Osteoblast (primary cell): Measurements from ENCODE around the gene PSD2. TPM values are rescaled to one million over a fixed set of nuclear protein-coding genes. Genes with fewer than 3 reads are reported as not detected.
A peak's percentile ranks its signal among the peaks of the same experiment; 100 is the strongest.

Source experiments
- DNase-seq: peaks from one replicate; pipeline ENCODE4 v3.0.0; 2011; ENCODE audit warnings: low spot score, mixed read lengths; ENCODE audit not compliant: insufficient read length; ENCODE audit errors: missing footprints
- H2AFZ ChIP-seq: 2 replicates; pipeline ENCODE4 v1.6.0; 2011; ENCODE audit warnings: mild to moderate bottlenecking, low read length
- H3K27ac ChIP-seq: 2 replicates; pipeline ENCODE4 v1.5.1; 2011; ENCODE audit warnings: mild to moderate bottlenecking, low read depth, low read length, moderate library complexity
- H3K27me3 ChIP-seq: 2 replicates; pipeline ENCODE4 v1.6.0; 2012; ENCODE audit warnings: mild to moderate bottlenecking, control low read depth, inconsistent platforms, low read length, moderate library complexity; ENCODE audit not compliant: insufficient read depth
- H3K36me3 ChIP-seq: 2 replicates; pipeline ENCODE4 v1.5.1; 2011; ENCODE audit warnings: mild to moderate bottlenecking, low read length, control low read depth, moderate library complexity; ENCODE audit not compliant: insufficient read depth
- H3K4me1 ChIP-seq: 2 replicates; pipeline ENCODE4 v1.5.1; 2011; ENCODE audit warnings: mild to moderate bottlenecking, low read length, control low read depth, moderate library complexity; ENCODE audit not compliant: insufficient read depth
- H3K4me2 ChIP-seq: 2 replicates; pipeline ENCODE4 v1.6.0; 2011; ENCODE audit warnings: mild to moderate bottlenecking, low read length; ENCODE audit not compliant: insufficient read depth
- H3K4me3 ChIP-seq: fragments of 200-600 bp; sonication (generic); 3 replicates; pipeline ENCODE4 v1.5.1; 2012; ENCODE audit warnings: mild to moderate bottlenecking, low read length, inconsistent platforms; ENCODE audit not compliant: insufficient read depth
- H3K79me2 ChIP-seq: 2 replicates; pipeline ENCODE4 v1.6.0; 2012; ENCODE audit warnings: mild to moderate bottlenecking, low read length, control low read depth, inconsistent platforms; ENCODE audit not compliant: insufficient read depth
- H3K9me3 ChIP-seq: 2 replicates; pipeline ENCODE4 v1.5.1; 2011; ENCODE audit warnings: low read depth, low read length, control low read depth
- H4K20me1 ChIP-seq: 2 replicates; pipeline ENCODE4 v1.6.0; 2012; ENCODE audit warnings: mild to moderate bottlenecking, low read length, control low read depth; ENCODE audit not compliant: insufficient read depth
- total RNA-seq: library from RNA; depleted of rRNA; stranded (reverse); fragments of >200 nt; gene quantifications from 2 replicates; pipeline ENCODE4 v1.2.3, GENCODE V29; 2012
- TF ChIP-seq, protein P1 (sequence below): IDR thresholded peaks from 2 replicates; pipeline ENCODE4 v1.5.1; 2011; ENCODE audit warnings: mild to moderate bottlenecking, low read depth, low read length, moderate library complexity; ENCODE audit errors: extremely low read depth

The PSD2 gene
- total RNA-seq, 1 donor = 0.36 TPM

DNA sequence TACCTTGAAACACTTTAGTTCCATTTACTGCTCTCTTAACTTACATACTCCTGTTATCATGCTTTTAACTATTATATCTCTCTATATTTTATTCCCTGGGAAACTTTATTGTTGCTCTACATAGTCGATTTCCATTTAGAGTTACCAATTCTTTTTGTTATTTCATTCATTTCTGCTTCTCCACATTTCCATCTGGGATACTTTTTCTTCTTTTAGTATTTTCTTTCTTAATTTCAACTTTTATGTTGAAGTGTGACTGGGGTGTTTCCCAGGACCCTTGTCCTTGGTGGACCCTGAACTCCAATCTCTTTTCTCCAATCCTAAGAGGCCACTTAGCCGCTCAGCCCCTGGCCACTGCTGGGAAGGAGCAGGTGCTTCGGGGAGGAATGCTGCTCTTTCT is 36.0 kb downstream of the PSD2 start:
- no peaks in the 10 kb centered on the region for H3K9me3 ChIP-seq
- no peaks in the 10 kb centered on the region for H3K79me2 ChIP-seq
- no peaks in the 10 kb centered on the region for H3K4me1 ChIP-seq
- H4K20me1 ChIP-seq = no peaks in the 10 kb centered on the region
- no peak for DNase-seq
- H3K36me3 ChIP-seq = no peaks in the 10 kb centered on the region
- no peak overlapping the region for H3K4me2 ChIP-seq
- no peak overlapping the region for H3K27ac ChIP-seq
- H2AFZ ChIP-seq = no peak overlapping the region
- TF ChIP-seq, protein P1, sequence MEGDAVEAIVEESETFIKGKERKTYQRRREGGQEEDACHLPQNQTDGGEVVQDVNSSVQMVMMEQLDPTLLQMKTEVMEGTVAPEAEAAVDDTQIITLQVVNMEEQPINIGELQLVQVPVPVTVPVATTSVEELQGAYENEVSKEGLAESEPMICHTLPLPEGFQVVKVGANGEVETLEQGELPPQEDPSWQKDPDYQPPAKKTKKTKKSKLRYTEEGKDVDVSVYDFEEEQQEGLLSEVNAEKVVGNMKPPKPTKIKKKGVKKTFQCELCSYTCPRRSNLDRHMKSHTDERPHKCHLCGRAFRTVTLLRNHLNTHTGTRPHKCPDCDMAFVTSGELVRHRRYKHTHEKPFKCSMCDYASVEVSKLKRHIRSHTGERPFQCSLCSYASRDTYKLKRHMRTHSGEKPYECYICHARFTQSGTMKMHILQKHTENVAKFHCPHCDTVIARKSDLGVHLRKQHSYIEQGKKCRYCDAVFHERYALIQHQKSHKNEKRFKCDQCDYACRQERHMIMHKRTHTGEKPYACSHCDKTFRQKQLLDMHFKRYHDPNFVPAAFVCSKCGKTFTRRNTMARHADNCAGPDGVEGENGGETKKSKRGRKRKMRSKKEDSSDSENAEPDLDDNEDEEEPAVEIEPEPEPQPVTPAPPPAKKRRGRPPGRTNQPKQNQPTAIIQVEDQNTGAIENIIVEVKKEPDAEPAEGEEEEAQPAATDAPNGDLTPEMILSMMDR = no peak
- no peak overlapping the region for H3K4me3 ChIP-seq
- peaks cover 27% of the 10 kb centered on the region for H3K27me3 ChIP-seq

DNA sequence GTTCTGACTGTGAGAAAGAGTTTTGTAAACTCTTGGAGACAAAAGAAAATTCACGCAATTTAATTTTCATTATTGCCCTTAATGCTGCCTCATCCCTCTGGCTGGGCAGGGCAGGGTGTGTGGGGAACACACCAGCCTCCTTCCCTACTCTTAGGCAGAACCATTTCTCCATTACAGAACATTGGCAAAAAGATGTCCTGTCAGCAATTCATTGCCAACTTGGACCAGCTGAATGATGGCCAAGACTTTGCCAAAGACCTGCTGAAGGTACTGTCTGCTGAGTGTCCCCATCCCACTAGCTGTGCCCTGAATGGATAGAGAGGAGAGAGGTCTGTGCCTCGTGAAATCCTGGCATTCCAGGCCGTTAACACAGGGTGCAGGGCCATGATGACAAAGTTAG is 37.9 kb downstream of the PSD2 start:
- Histone ChIP-seq H3K27ac (no peak overlapping the region), H3K36me3 (no peaks in the 10 kb centered on the region), H3K4me1 (no peaks in the 10 kb centered on the region), H3K9me3 (no peaks in the 10 kb centered on the region), H4K20me1 (no peaks in the 10 kb centered on the region), H3K4me3 (no peak overlapping the region), H2AFZ (no peak overlapping the region), H3K4me2 (no peak overlapping the region), H3K27me3 (peaks cover 22% of the 10 kb centered on the region), H3K79me2 (no peaks in the 10 kb centered on the region)
- TF ChIP-seq, protein P1 = no peak
- DNase-seq = no peak

DNA sequence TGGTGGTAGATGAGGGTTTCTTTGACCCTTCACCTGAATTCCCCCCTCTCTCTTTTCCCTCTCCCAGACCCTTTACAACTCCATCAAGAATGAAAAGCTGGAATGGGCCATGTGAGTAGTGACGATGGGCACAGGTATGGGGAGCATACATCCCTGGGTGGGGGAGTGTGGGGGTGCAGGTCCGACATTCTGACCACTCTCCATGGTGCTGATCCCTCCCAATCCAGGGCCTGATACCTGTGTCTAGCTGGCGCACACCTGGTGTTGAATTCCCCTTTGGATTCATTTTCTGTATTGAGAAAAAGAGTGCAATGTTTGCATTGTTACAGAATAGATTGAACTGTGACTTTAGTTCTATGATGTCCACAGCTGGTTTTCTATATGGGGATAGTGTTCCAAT is 40.0 kb downstream of the PSD2 start:
- no peaks in the 10 kb centered on the region for H3K4me1 ChIP-seq
- peak; percentile 15 for DNase-seq

DNA sequence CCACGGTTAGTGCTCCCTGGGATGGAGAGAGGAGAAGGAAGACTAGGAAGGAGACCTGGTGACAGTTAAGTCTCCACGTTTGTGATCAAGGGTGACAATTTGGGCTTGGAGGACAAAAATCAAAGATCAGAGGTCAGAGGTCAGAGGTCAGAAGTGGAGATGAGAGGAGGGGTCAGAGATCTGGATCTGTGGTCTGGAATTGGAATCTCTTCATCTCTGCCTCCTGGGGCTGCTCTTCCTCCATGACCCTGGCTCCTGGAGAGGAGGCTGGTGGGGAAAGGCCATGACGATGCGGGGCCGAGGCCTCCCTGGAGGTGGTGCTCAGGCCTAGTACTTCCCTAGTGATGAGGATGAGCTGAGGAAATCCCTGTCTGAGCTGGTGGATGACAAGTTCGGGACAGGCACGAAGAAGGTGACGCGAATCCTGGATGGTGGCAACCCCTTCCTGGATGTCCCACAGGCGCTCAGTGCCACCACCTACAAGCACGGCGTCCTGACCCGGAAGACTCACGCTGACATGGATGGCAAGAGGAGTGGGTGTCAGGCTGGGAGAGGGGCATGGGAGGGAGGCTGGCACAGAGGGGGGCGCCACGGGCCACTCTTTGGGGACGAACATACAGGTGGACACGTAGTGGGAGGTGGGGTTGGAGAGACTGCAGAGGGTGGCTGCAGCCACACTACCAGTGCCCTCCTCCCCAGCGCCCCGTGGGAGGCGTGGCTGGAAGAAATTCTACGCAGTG is 41.0 kb downstream of the PSD2 start:
- no peak overlapping the region for H3K27ac ChIP-seq
- H3K36me3 ChIP-seq = no peaks in the 10 kb centered on the region
- H3K4me1 ChIP-seq = no peaks in the 10 kb centered on the region
- H4K20me1 ChIP-seq = no peaks in the 10 kb centered on the region
- H3K79me2 ChIP-seq = no peaks in the 10 kb centered on the region
- H3K9me3 ChIP-seq = no peaks in the 10 kb centered on the region
- peak; percentile 30 for DNase-seq
- no peak overlapping the region for H2AFZ ChIP-seq
- H3K4me2 ChIP-seq = no peak overlapping the region
- H3K4me3 ChIP-seq = no peak overlapping the region
- peaks cover 14% of the 10 kb centered on the region for H3K27me3 ChIP-seq
- TF ChIP-seq, protein P1 = no peak

More for the DNA sequence above, 40.0 kb downstream of the PSD2 start:
- TF ChIP-seq, protein P1 = no peak
- Histone ChIP-seq H3K4me3 (no peak overlapping the region), H3K27me3 (peaks cover 22% of the 10 kb centered on the region), H3K9me3 (no peaks in the 10 kb centered on the region), H3K27ac (no peak overlapping the region), H3K36me3 (no peaks in the 10 kb centered on the region), H3K4me2 (no peak overlapping the region), H4K20me1 (no peaks in the 10 kb centered on the region), H3K79me2 (no peaks in the 10 kb centered on the region), H2AFZ (no peak overlapping the region)
